ENCODE data around the gene ADAT1. TPM values are rescaled to one million over a fixed set of nuclear protein-coding genes. Genes with fewer than 3 reads are reported as not detected.

ADAT1 gene
- total and polyA plus RNA-seq, 4 donors: 13.2 to 42.3 (median 18.5) TPM

- 79% methylated on average over 3 of the region's 3 CpGs for WGBS
- no peak overlapping the region for H3K4me3 ChIP-seq (ENCODE audit: low read depth in 1 of 3, low read length in 3 of 3)
- H3K9ac ChIP-seq (ENCODE audit: low read depth in 1 of 2, low read length in 2 of 2): no peak overlapping the region
- TF ChIP-seq, protein P1, sequence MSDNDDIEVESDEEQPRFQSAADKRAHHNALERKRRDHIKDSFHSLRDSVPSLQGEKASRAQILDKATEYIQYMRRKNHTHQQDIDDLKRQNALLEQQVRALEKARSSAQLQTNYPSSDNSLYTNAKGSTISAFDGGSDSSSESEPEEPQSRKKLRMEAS (IDR thresholded peaks at IDR 0.05): no peak
- TF ChIP-seq NR2F2 (IDR thresholded peaks at IDR 0.05) (no peak), FOXA1 (IDR thresholded peaks at IDR 0.05) (no peak), ZBTB33 (IDR thresholded peaks at IDR 0.05) (no peak), ATF3 (IDR thresholded peaks at IDR 0.05) (no peak), FOXA2 (IDR thresholded peaks at IDR 0.05) (no peak)
- H3K27me3 ChIP-seq (ENCODE audit: control insufficient read depth in 4 of 4, insufficient read depth in 4 of 4, low read length in 3 of 4): no peaks in the 10 kb centered on the region
- no peaks in the 10 kb centered on the region for H3K4me1 ChIP-seq (ENCODE audit: control insufficient read depth in 4 of 4, insufficient read depth in 4 of 4, low read length in 3 of 4)
- H3K36me3 ChIP-seq (ENCODE audit: control insufficient read depth in 4 of 4, insufficient read depth in 3 of 4, low read depth in 1 of 4, low read length in 3 of 4): peaks cover 27 to 83% (median 61%) of the 10 kb centered on the region in 4 donors
- H3K27ac ChIP-seq (ENCODE audit: low read depth in 1 of 2, low read length in 2 of 2): no peak overlapping the region
- no peaks in the 10 kb centered on the region for H3K9me3 ChIP-seq (ENCODE audit: control insufficient read depth in 4 of 4, low read length in 3 of 4)
- DNase-seq (ENCODE audit: low spot score): no peak
These were observed 12.0 kb upstream of the ADAT1 start for GRCh38 chr16:75635036-75635435.

DNA sequence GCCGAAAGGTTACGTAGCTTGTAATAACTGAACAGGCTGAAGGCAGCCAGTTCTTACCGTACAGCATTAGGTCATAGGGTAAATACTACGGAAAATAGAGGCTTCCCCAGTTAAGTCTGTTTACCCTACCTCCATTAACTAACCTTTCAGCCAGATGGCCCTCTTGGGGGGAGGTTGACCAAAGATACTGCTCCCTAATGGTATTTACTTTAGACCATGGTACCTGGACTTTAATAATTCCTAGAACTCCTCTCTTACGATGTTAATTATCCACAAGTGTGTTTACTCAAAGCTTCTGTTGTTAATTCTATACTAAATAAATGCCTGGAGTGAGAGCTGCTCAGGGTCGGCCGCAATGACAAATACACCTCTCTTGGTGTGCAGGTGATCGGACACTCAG, 9.8 kb upstream of the ADAT1 start:
- Histone ChIP-seq H3K27ac (ENCODE audit: low read depth in 1 of 2, low read length in 2 of 2) (no peak overlapping the region), H3K36me3 (ENCODE audit: control insufficient read depth in 4 of 4, insufficient read depth in 3 of 4, low read depth in 1 of 4, low read length in 3 of 4) (peaks cover 28 to 91% (median 76%) of the 10 kb centered on the region in 4 donors), H3K4me3 (ENCODE audit: low read depth in 1 of 3, low read length in 3 of 3) (no peak overlapping the region), H3K9ac (ENCODE audit: low read depth in 1 of 2, low read length in 2 of 2) (no peak overlapping the region), H3K9me3 (ENCODE audit: control insufficient read depth in 4 of 4, low read length in 3 of 4) (no peaks in the 10 kb centered on the region), H3K4me1 (ENCODE audit: control insufficient read depth in 4 of 4, insufficient read depth in 4 of 4, low read length in 3 of 4) (no peaks in the 10 kb centered on the region), H3K27me3 (ENCODE audit: control insufficient read depth in 4 of 4, insufficient read depth in 4 of 4, low read length in 3 of 4) (no peaks in the 10 kb centered on the region)
- no peak for DNase-seq (ENCODE audit: low spot score)
- TF ChIP-seq SP1 (IDR thresholded peaks at IDR 0.05) (no peak), EGR1 (IDR thresholded peaks at IDR 0.05; ENCODE audit: low read depth in 2 of 2) (no peak), FOXA2 (IDR thresholded peaks at IDR 0.05) (no peak)
- TF ChIP-seq, protein P2, sequence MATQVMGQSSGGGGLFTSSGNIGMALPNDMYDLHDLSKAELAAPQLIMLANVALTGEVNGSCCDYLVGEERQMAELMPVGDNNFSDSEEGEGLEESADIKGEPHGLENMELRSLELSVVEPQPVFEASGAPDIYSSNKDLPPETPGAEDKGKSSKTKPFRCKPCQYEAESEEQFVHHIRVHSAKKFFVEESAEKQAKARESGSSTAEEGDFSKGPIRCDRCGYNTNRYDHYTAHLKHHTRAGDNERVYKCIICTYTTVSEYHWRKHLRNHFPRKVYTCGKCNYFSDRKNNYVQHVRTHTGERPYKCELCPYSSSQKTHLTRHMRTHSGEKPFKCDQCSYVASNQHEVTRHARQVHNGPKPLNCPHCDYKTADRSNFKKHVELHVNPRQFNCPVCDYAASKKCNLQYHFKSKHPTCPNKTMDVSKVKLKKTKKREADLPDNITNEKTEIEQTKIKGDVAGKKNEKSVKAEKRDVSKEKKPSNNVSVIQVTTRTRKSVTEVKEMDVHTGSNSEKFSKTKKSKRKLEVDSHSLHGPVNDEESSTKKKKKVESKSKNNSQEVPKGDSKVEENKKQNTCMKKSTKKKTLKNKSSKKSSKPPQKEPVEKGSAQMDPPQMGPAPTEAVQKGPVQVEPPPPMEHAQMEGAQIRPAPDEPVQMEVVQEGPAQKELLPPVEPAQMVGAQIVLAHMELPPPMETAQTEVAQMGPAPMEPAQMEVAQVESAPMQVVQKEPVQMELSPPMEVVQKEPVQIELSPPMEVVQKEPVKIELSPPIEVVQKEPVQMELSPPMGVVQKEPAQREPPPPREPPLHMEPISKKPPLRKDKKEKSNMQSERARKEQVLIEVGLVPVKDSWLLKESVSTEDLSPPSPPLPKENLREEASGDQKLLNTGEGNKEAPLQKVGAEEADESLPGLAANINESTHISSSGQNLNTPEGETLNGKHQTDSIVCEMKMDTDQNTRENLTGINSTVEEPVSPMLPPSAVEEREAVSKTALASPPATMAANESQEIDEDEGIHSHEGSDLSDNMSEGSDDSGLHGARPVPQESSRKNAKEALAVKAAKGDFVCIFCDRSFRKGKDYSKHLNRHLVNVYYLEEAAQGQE (IDR thresholded peaks at IDR 0.05): no peak
- TF ChIP-seq, protein P1 (IDR thresholded peaks at IDR 0.05): no peak
- WGBS: 83% methylated on average over 8 of the region's 8 CpGs

DNA sequence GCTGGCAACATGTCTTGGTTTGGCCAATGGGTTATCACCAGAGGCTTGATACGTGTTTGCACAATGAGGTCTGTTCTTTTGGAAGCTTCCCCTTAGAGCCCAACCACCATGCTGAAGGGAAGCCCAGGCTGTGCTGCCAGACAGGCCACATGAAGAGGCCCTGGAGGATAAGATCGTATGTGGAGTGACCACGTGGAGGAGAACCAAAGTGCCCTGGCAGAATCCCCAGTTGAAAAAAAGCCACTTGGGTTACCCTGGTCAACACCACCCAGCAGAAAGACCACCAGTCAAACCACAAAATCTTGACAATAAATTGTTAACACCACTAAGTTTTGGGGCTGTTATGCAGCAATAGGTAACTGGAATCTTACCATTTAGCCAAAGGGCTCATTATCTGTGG, 7.0 kb upstream of the ADAT1 start:
- WGBS: 86% methylated on average over 3 of the region's 3 CpGs
- no peak overlapping the region for H3K27ac ChIP-seq (ENCODE audit: low read depth in 1 of 2, low read length in 2 of 2)
- no peak overlapping the region for H3K9ac ChIP-seq (ENCODE audit: low read depth in 1 of 2, low read length in 2 of 2)

More for the DNA sequence above, 7.0 kb upstream of the ADAT1 start:
- Histone ChIP-seq H3K36me3 (ENCODE audit: control insufficient read depth in 4 of 4, insufficient read depth in 3 of 4, low read depth in 1 of 4, low read length in 3 of 4) (peaks cover 23 to 88% (median 69%) of the 10 kb centered on the region in 4 donors), H3K4me1 (ENCODE audit: control insufficient read depth in 4 of 4, insufficient read depth in 4 of 4, low read length in 3 of 4) (no peaks in the 10 kb centered on the region), H3K9me3 (ENCODE audit: control insufficient read depth in 4 of 4, low read length in 3 of 4) (no peaks in the 10 kb centered on the region), H3K4me3 (ENCODE audit: low read depth in 1 of 3, low read length in 3 of 3) (no peak overlapping the region), H3K27me3 (ENCODE audit: control insufficient read depth in 4 of 4, insufficient read depth in 4 of 4, low read length in 3 of 4) (no peaks in the 10 kb centered on the region)
- DNase-seq (ENCODE audit: low spot score): no peak
- TF ChIP-seq YY1 (IDR thresholded peaks at IDR 0.05): no peak
- TF ChIP-seq HNF4G (IDR thresholded peaks at IDR 0.05): no peak
- TF ChIP-seq, protein P1 (IDR thresholded peaks at IDR 0.05): no peak
- TF ChIP-seq TAF1 (conservative IDR thresholded peaks at IDR 0.05): no peak
- TF ChIP-seq FOXA2 (IDR thresholded peaks at IDR 0.05): no peak
- no peak for TF ChIP-seq ATF3 (IDR thresholded peaks at IDR 0.05)
- no peak for TF ChIP-seq EGR1 (IDR thresholded peaks at IDR 0.05; ENCODE audit: low read depth in 2 of 2)
- TF ChIP-seq, protein P2 (IDR thresholded peaks at IDR 0.05): no peak
- TF ChIP-seq RXRA (IDR thresholded peaks at IDR 0.05): no peak

Data from liver (tissue), 9 donors.